Brain microvascular endothelial cell (primary cell): ENCODE data around the gene FAM107B.

Experiments used
- DNase-seq: peaks from one replicate; pipeline ENCODE4 v3.0.0-alpha.2; 2020
- H3K27ac ChIP-seq: fragments of 250-450 bp; sonication (Bioruptor Pico); 2 replicates; pipeline ENCODE4 v1.5.1; 2020; ENCODE audit warnings: mild to moderate bottlenecking, moderate library complexity
- H3K27me3 ChIP-seq: fragments of 250-450 bp; sonication (Bioruptor Pico); replicated peaks from 2 replicates; pipeline ENCODE4 v1.5.1; 2020; ENCODE audit warnings: mild to moderate bottlenecking
- H3K36me3 ChIP-seq: fragments of 250-450 bp; sonication (Bioruptor Pico); replicated peaks from 2 replicates; pipeline ENCODE4 v1.5.1; 2020; ENCODE audit warnings: mild to moderate bottlenecking
- H3K4me3 ChIP-seq: 2 replicates; pipeline ENCODE4 v1.5.1; 2011; ENCODE audit warnings: low read depth, mild to moderate bottlenecking, control low read depth, low read length, moderate library complexity
- in situ Hi-C: cut with HindIII; loops from 2 replicates; pipeline ENCODE4 v1.10.0; 2017; ENCODE audit warnings: low sequenced_read_pairs, low pct_ligation_motif_present
- TF ChIP-seq, protein P1 (sequence below): IDR thresholded peaks from 2 replicates; pipeline ENCODE4 v1.5.1; 2011; ENCODE audit warnings: low read depth, mild to moderate bottlenecking, moderate library complexity, low read length, control low read depth, inconsistent platforms; ENCODE audit errors: missing control alignments

Gene FAM107B

GRCh38 chr10:14678637-14679036 lies 96.1 kb downstream of the FAM107B start:
- TF ChIP-seq, protein P1, sequence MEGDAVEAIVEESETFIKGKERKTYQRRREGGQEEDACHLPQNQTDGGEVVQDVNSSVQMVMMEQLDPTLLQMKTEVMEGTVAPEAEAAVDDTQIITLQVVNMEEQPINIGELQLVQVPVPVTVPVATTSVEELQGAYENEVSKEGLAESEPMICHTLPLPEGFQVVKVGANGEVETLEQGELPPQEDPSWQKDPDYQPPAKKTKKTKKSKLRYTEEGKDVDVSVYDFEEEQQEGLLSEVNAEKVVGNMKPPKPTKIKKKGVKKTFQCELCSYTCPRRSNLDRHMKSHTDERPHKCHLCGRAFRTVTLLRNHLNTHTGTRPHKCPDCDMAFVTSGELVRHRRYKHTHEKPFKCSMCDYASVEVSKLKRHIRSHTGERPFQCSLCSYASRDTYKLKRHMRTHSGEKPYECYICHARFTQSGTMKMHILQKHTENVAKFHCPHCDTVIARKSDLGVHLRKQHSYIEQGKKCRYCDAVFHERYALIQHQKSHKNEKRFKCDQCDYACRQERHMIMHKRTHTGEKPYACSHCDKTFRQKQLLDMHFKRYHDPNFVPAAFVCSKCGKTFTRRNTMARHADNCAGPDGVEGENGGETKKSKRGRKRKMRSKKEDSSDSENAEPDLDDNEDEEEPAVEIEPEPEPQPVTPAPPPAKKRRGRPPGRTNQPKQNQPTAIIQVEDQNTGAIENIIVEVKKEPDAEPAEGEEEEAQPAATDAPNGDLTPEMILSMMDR: no peak
- in situ Hi-C loops: no loop called here
- Histone ChIP-seq H3K36me3 (no peaks in the 10 kb centered on the region), H3K27me3 (no peaks in the 10 kb centered on the region), H3K4me3 (no peak overlapping the region), H3K27ac (no peak overlapping the region)
- DNase-seq: no peak

GRCh38 chr10:14676732-14677131 lies 98.0 kb downstream of the FAM107B start:
- Histone ChIP-seq H3K27me3 (no peaks in the 10 kb centered on the region), H3K36me3 (no peaks in the 10 kb centered on the region), H3K4me3 (no peak overlapping the region), H3K27ac (no peak overlapping the region)
- DNase-seq: no peak
- TF ChIP-seq, protein P1: no peak
- in situ Hi-C loops: no loop called here

GRCh38 chr10:14674376-14675050 lies 100.2 kb downstream of the FAM107B start:
- Histone ChIP-seq H3K4me3 (no peak overlapping the region), H3K27ac (no peak overlapping the region), H3K36me3 (no peaks in the 10 kb centered on the region), H3K27me3 (no peaks in the 10 kb centered on the region)
- in situ Hi-C loops: no loop called here
- DNase-seq: no peak
- TF ChIP-seq, protein P1: no peak

DNA sequence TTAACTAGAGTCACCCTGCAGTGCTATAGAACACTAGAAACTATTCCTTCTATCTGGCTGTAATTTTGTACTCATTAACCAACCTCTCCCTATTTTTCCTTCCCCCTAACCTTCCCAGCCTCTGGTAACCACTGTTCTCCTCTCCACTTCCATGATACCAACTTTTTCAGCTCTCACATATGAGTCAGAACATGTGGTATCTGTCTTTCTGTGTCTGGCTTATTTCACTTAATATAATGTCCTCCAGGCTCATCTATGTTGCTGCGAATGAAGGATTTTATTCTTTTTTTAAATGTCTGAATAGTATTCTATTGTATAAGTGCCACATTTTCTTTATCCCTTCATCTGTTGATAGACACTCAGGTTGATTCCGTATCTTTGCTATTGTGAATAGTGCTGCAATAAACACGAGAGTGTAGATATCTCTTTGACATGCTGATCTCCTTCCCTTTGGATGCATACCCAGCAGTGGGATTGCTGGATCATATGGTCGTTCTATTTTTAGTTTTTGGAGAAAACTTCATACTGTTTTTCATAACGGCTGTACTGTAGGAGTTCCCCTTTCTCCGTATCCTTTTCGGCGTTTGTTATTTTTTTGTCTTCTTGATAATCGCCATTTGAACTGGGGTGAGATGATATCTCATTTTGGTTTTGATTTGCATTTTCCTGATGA lies 101.4 kb downstream of the FAM107B start:
- H3K4me3 ChIP-seq: no peak overlapping the region
- DNase-seq: no peak

DNA sequence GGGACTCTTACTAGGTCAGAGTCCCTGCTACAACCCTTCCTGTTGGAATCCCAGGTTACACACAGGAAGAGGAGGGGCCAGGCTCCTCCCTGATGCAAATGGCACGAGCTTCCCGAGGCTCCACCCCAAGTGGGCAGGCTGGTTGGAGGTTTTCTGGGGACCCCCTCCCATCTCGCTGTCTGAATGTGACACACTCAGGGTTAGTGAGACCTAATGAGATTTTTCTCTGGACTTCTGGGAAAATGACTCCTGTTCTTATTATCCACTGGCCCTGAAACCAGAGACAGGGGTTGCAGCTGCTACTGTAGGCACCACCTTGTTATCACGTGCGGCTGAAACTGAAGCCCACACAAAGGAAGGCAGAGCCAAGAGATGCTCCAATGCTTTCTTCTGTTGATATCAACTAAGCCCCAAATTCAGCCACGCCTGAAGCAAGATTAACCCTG lies 103.3 kb downstream of the FAM107B start:
- in situ Hi-C loops: no loop called here
- TF ChIP-seq, protein P1: no peak
- no peak overlapping the region for H3K27ac ChIP-seq

More for the DNA sequence above, 101.4 kb downstream of the FAM107B start:
- Histone ChIP-seq H3K36me3 (no peaks in the 10 kb centered on the region), H3K27me3 (no peaks in the 10 kb centered on the region), H3K27ac (no peak overlapping the region)
- TF ChIP-seq, protein P1: no peak
- in situ Hi-C loops: no loop called here

More for the DNA sequence above, 103.3 kb downstream of the FAM107B start:
- Histone ChIP-seq H3K4me3 (no peak overlapping the region), H3K36me3 (no peaks in the 10 kb centered on the region), H3K27me3 (no peaks in the 10 kb centered on the region)
- no peak for DNase-seq
